AML-193 (cell line): ENCODE measurements around the gene COL28A1.
"Not testable (repeated sequence)": the region's sequence is repeated elsewhere in the genome, so short reads cannot be mapped to it uniquely, and the experiment has no call there.

Experiments
- DNase-seq, 2 experiments: peaks; one replicate each; lab custom pipeline; 2025; lab: John Stamatoyannopoulos, UW

The COL28A1 gene

GRCh38 chr7:7561591-7561990 is 25.9 kb upstream of the COL28A1 start:
- not testable (repeated sequence) for DNase-seq

- no peak for DNase-seq
Measured at GRCh38 chr7:7557252-7557651, 21.6 kb upstream of the COL28A1 start.

GRCh38 chr7:7556852-7557251 is 21.2 kb upstream of the COL28A1 start:
- no peak for DNase-seq

GRCh38 chr7:7554649-7555575 is 19.2 kb upstream of the COL28A1 start:
- no peak for DNase-seq

GRCh38 chr7:7554021-7554432 is 18.4 kb upstream of the COL28A1 start:
- no peak for DNase-seq

GRCh38 chr7:7553386-7553785 is 17.7 kb upstream of the COL28A1 start:
- DNase-seq, result no peak

GRCh38 chr7:7552199-7552598 is 16.5 kb upstream of the COL28A1 start:
- DNase-seq, result no peak

GRCh38 chr7:7550663-7551062 is 15.0 kb upstream of the COL28A1 start:
- DNase-seq, result no peak

GRCh38 chr7:7548407-7548806 is 12.7 kb upstream of the COL28A1 start:
- DNase-seq, result no peak

GRCh38 chr7:7542251-7542835 is 6.7 kb upstream of the COL28A1 start:
- no peak for DNase-seq

GRCh38 chr7:7539711-7540110 is 4.0 kb upstream of the COL28A1 start:
- no peak for DNase-seq

- no peak for DNase-seq
Measured at GRCh38 chr7:7539152-7539551, 3.5 kb upstream of the COL28A1 start.

- no peak for DNase-seq
Measured at GRCh38 chr7:7537711-7538110, 2.0 kb upstream of the COL28A1 start.

GRCh38 chr7:7536396-7537019 is 835 bp upstream of the COL28A1 start:
- no peak for DNase-seq

- DNase-seq, result no peak
Measured at GRCh38 chr7:7533831-7534430, 1.7 kb downstream of the COL28A1 start.

GRCh38 chr7:7529328-7529727 is 6.3 kb downstream of the COL28A1 start:
- no peak for DNase-seq

- DNase-seq, result no peak
Measured at GRCh38 chr7:7527047-7527446, 8.6 kb downstream of the COL28A1 start.

GRCh38 chr7:7526006-7526405 is 9.7 kb downstream of the COL28A1 start:
- DNase-seq, result no peak

- DNase-seq, result no peak
Measured at GRCh38 chr7:7524121-7524520, 11.6 kb downstream of the COL28A1 start.

GRCh38 chr7:7522421-7522820 is 13.3 kb downstream of the COL28A1 start:
- no peak for DNase-seq

- no peak for DNase-seq
Measured at GRCh38 chr7:7521259-7521658, 14.4 kb downstream of the COL28A1 start.

- DNase-seq, result no peak
Measured at GRCh38 chr7:7519528-7519927, 16.1 kb downstream of the COL28A1 start.

GRCh38 chr7:7519056-7519455 is 16.6 kb downstream of the COL28A1 start:
- DNase-seq, result no peak
